Activated naive CD8-positive, alpha-beta T cell treated with anti-CD3 and anti-CD28 coated beads for 36 hours (primary cell): Measurements from ENCODE around the gene BLOC1S3. TPM values are rescaled to one million over a fixed set of nuclear protein-coding genes. Genes with fewer than 3 reads are reported as not detected.

Source experiments
- DNase-seq: peaks from one replicate; pipeline ENCODE4 v3.0.0; 2021
- H3K27ac Mint-ChIP-seq: one replicate; pipeline ENCODE4 v1.8.0; 2022; ENCODE audit warnings: mild to moderate bottlenecking, moderate library complexity, mixed read lengths
- H3K27me3 Mint-ChIP-seq: one replicate; pipeline ENCODE4 v1.8.0; 2022; ENCODE audit warnings: mild to moderate bottlenecking, mixed read lengths
- H3K36me3 Mint-ChIP-seq: one replicate; pipeline ENCODE4 v1.8.0; 2021; ENCODE audit warnings: mild to moderate bottlenecking, mixed read lengths
- H3K4me1 Mint-ChIP-seq: one replicate; pipeline ENCODE4 v1.8.0; 2021; ENCODE audit warnings: mixed read lengths
- H3K4me3 Mint-ChIP-seq: one replicate; pipeline ENCODE4 v1.8.0; 2022; ENCODE audit warnings: mild to moderate bottlenecking, moderate library complexity, mixed read lengths
- H3K9me3 Mint-ChIP-seq: one replicate; pipeline ENCODE4 v1.8.0; 2022; ENCODE audit warnings: mixed read lengths
- total RNA-seq, 2 experiments: library from RNA; stranded (reverse); gene quantifications; one replicate each; pipeline ENCODE4 v1.2.3, GENCODE V29; 2021

The BLOC1S3 gene
- total RNA-seq, 2 experiments from 2014 or later: 10.5 to 13.3 TPM

- H3K27ac Mint-ChIP-seq: no peak overlapping the region
- H3K27me3 Mint-ChIP-seq: no peaks in the 10 kb centered on the region
- H3K4me3 Mint-ChIP-seq: no peak overlapping the region
- H3K4me1 Mint-ChIP-seq: peaks cover 5% of the 10 kb centered on the region
- no peak for DNase-seq
- peaks cover 7% of the 10 kb centered on the region for H3K36me3 Mint-ChIP-seq
- H3K9me3 Mint-ChIP-seq: no peaks in the 10 kb centered on the region
Measured at GRCh38 chr19:45142016-45142725, 36.4 kb upstream of the BLOC1S3 start.

- Mint-ChIP-seq H3K27ac (no peak overlapping the region), H3K9me3 (no peaks in the 10 kb centered on the region), H3K4me3 (no peak overlapping the region), H3K4me1 (peaks cover 4% of the 10 kb centered on the region), H3K27me3 (no peaks in the 10 kb centered on the region), H3K36me3 (peaks cover 7% of the 10 kb centered on the region)
- DNase-seq: no peak
Measured at GRCh38 chr19:45142726-45143110, 35.9 kb upstream of the BLOC1S3 start.

GRCh38 chr19:45144431-45145269, 33.9 kb upstream of the BLOC1S3 start:
- H3K36me3 Mint-ChIP-seq: peaks cover 7% of the 10 kb centered on the region
- no peaks in the 10 kb centered on the region for H3K27me3 Mint-ChIP-seq
- no peaks in the 10 kb centered on the region for H3K9me3 Mint-ChIP-seq
- no peak overlapping the region for H3K4me3 Mint-ChIP-seq
- no peak for DNase-seq
- peaks cover 10% of the 10 kb centered on the region for H3K4me1 Mint-ChIP-seq
- no peak overlapping the region for H3K27ac Mint-ChIP-seq

- DNase-seq: no peak
- peaks cover 7% of the 10 kb centered on the region for H3K36me3 Mint-ChIP-seq
- peaks cover 10% of the 10 kb centered on the region for H3K4me1 Mint-ChIP-seq
- no peaks in the 10 kb centered on the region for H3K27me3 Mint-ChIP-seq
- no peak overlapping the region for H3K27ac Mint-ChIP-seq
- no peaks in the 10 kb centered on the region for H3K9me3 Mint-ChIP-seq
- H3K4me3 Mint-ChIP-seq: no peak overlapping the region
Measured at GRCh38 chr19:45145270-45146189, 33.1 kb upstream of the BLOC1S3 start.

- DNase-seq: no peak
- H3K27me3 Mint-ChIP-seq: no peaks in the 10 kb centered on the region
- peaks cover 7% of the 10 kb centered on the region for H3K36me3 Mint-ChIP-seq
- H3K27ac Mint-ChIP-seq: no peak overlapping the region
- H3K4me1 Mint-ChIP-seq: peaks cover 10% of the 10 kb centered on the region
- no peak overlapping the region for H3K4me3 Mint-ChIP-seq
- H3K9me3 Mint-ChIP-seq: no peaks in the 10 kb centered on the region
Measured at GRCh38 chr19:45146251-45146650, 32.3 kb upstream of the BLOC1S3 start.

- Mint-ChIP-seq H3K36me3 (peaks cover 12% of the 10 kb centered on the region), H3K4me1 (peaks cover 13% of the 10 kb centered on the region), H3K27me3 (peaks cover 5% of the 10 kb centered on the region), H3K27ac (no peak overlapping the region), H3K9me3 (no peaks in the 10 kb centered on the region), H3K4me3 (no peak overlapping the region)
- DNase-seq: no peak
Measured at GRCh38 chr19:45146741-45147205, 31.8 kb upstream of the BLOC1S3 start.

GRCh38 chr19:45147835-45148676, 30.5 kb upstream of the BLOC1S3 start:
- no peaks in the 10 kb centered on the region for H3K9me3 Mint-ChIP-seq
- no peak overlapping the region for H3K27ac Mint-ChIP-seq
- DNase-seq: no peak
- H3K4me1 Mint-ChIP-seq: peaks cover 17% of the 10 kb centered on the region
- peaks cover 10% of the 10 kb centered on the region for H3K36me3 Mint-ChIP-seq
- H3K27me3 Mint-ChIP-seq: peaks cover 11% of the 10 kb centered on the region
- no peak overlapping the region for H3K4me3 Mint-ChIP-seq

GRCh38 chr19:45149129-45149528, 29.5 kb upstream of the BLOC1S3 start:
- Mint-ChIP-seq H3K27me3 (peaks cover 20% of the 10 kb centered on the region), H3K4me1 (peaks cover 21% of the 10 kb centered on the region), H3K27ac (no peak overlapping the region), H3K36me3 (peaks cover 12% of the 10 kb centered on the region), H3K9me3 (no peaks in the 10 kb centered on the region), H3K4me3 (no peak overlapping the region)
- no peak for DNase-seq

GRCh38 chr19:45150180-45150579, 28.4 kb upstream of the BLOC1S3 start:
- Mint-ChIP-seq H3K4me1 (peaks cover 25% of the 10 kb centered on the region), H3K4me3 (no peak overlapping the region), H3K9me3 (no peaks in the 10 kb centered on the region), H3K27me3 (peaks cover 28% of the 10 kb centered on the region), H3K27ac (no peak overlapping the region), H3K36me3 (peaks cover 12% of the 10 kb centered on the region)
- DNase-seq: no peak

- no peak overlapping the region for H3K4me3 Mint-ChIP-seq
- H3K27ac Mint-ChIP-seq: no peak overlapping the region
- H3K9me3 Mint-ChIP-seq: no peaks in the 10 kb centered on the region
- peaks cover 25% of the 10 kb centered on the region for H3K4me1 Mint-ChIP-seq
- peaks cover 33% of the 10 kb centered on the region for H3K27me3 Mint-ChIP-seq
- peaks cover 12% of the 10 kb centered on the region for H3K36me3 Mint-ChIP-seq
- DNase-seq: no peak
Measured at GRCh38 chr19:45150751-45151281, 27.8 kb upstream of the BLOC1S3 start.

- H3K9me3 Mint-ChIP-seq: no peaks in the 10 kb centered on the region
- no peak for DNase-seq
- peaks cover 12% of the 10 kb centered on the region for H3K36me3 Mint-ChIP-seq
- no peak overlapping the region for H3K27ac Mint-ChIP-seq
- H3K27me3 Mint-ChIP-seq: peaks cover 33% of the 10 kb centered on the region
- H3K4me1 Mint-ChIP-seq: peaks cover 25% of the 10 kb centered on the region
- H3K4me3 Mint-ChIP-seq: no peak overlapping the region
Measured at GRCh38 chr19:45151320-45151719, 27.3 kb upstream of the BLOC1S3 start.

- H3K4me1 Mint-ChIP-seq: peaks cover 25% of the 10 kb centered on the region
- H3K4me3 Mint-ChIP-seq: no peak overlapping the region
- peaks cover 12% of the 10 kb centered on the region for H3K36me3 Mint-ChIP-seq
- no peak for DNase-seq
- H3K9me3 Mint-ChIP-seq: no peaks in the 10 kb centered on the region
- peaks cover 33% of the 10 kb centered on the region for H3K27me3 Mint-ChIP-seq
- H3K27ac Mint-ChIP-seq: no peak overlapping the region
Measured at GRCh38 chr19:45151821-45152503, 26.6 kb upstream of the BLOC1S3 start.

- Mint-ChIP-seq H3K4me1 (peaks cover 25% of the 10 kb centered on the region), H3K27me3 (peaks cover 33% of the 10 kb centered on the region), H3K4me3 (peak overlapping the region; percentile 40), H3K36me3 (peaks cover 12% of the 10 kb centered on the region), H3K9me3 (no peaks in the 10 kb centered on the region), H3K27ac (peak overlapping the region; percentile 27)
- DNase-seq: peak; percentile 58
Measured at GRCh38 chr19:45152504-45153338, 25.9 kb upstream of the BLOC1S3 start.
